ENCODE results near the gene TMEM132D. TPM values are rescaled to one million over a fixed set of nuclear protein-coding genes. Genes with fewer than 3 reads are reported as not detected.

TMEM132D gene
- total RNA-seq, 2 donors from 2014 or later, result not detected

DNA sequence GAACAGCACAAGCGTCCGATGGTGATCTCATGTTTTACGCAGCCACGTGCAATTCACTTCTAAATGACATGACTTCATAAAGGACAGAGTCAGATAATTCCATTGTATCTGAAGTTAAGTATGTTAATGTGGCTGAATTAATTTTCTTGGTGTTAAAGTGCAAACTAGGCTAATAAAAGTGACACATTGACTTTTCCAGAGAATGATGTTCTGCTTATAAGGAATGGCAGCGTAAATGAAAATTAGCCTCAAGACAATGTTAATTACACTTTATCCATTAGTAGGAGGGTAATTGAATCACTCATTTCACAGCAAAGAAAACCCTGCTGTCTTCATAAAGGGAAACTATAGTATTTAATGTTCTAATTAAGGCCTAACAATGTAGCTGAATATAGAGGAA lies 624.1 kb downstream of the TMEM132D start:
- no peaks in the 10 kb centered on the region for H3K4me1 Mint-ChIP-seq
- peaks cover 8% of the 10 kb centered on the region for H3K9me3 Mint-ChIP-seq
- H3K4me3 Mint-ChIP-seq, result no peak overlapping the region
- H3K27ac Mint-ChIP-seq, result no peak overlapping the region
- no peak for ATAC-seq (replicated peaks)
- H3K36me3 Mint-ChIP-seq (ENCODE audit: low read depth), result no peaks in the 10 kb centered on the region
- H3K27me3 Mint-ChIP-seq, result no peaks in the 10 kb centered on the region

DNA sequence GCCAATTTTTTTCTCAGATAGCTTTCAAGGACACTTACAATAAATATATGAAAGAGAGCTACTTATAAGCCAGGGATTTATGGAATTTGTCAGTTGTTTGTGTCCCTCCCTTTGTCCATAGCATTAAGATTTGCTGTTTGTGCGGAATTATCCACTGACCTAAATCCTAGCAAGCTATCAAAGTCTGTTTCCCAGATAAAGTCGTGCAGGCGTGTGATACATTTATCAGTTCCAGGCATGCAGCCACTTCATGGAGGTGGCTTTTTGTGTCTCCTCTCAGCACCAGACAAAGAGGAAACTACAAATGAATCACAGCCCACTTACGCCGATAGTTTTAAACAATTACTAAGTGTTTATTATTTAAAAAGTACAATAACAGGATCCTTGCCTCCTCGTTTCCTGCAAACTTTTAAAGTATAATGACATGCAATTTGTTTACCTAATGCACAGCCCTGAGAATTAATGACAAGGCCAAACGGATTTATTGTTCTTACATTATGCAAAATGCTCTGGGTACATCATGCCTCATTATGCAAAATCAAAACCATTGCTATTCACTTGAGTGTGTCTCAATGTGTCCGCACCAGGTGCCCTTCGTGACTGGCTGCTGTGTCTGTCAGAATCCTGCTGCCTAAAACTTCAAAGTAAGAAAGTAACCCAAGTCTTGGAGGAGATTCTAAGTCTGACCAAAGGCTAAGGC lies 627.3 kb downstream of the TMEM132D start:
- no peak overlapping the region for H3K4me3 Mint-ChIP-seq
- H3K27me3 Mint-ChIP-seq, result no peaks in the 10 kb centered on the region
- H3K27ac Mint-ChIP-seq, result no peak overlapping the region
- H3K4me1 Mint-ChIP-seq, result no peaks in the 10 kb centered on the region
- peaks cover 8% of the 10 kb centered on the region for H3K9me3 Mint-ChIP-seq
- ATAC-seq (replicated peaks), result no peak
- no peaks in the 10 kb centered on the region for H3K36me3 Mint-ChIP-seq (ENCODE audit: low read depth)

DNA sequence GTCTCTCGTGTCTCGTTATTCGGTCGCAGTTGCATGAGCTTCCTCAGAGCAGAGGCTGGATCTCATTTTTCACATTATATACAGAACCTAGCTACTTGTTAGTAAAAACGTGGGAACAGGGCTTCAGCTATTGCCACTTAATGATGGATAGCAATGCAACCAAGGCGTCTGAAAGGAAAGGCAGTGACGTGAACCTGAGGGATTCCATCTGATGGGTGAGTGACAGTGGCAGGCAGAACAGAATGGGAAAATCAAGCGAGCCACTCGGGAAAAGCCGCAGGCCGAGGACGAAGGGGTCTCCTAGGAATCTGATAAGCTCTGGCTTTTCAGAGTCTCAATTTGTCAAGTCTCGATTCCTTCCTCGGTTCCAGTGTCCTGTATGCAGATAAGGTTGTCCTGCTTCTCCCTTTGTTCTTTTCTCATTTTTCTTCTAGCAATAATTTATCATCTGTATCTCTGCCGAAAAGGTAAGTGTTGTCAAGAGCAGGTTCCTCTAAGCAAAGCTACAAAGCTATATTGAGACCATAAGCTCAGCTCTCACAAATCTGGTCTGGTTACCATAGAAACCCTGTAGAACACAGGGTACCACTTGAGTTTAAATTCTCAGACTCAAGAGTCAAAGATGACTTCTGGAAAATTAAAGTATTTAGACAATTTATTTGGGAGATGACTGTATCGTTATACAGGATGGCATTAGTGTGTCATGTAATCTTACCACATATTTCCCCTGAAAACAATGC lies 633.9 kb downstream of the TMEM132D start:
- Mint-ChIP-seq H3K36me3 (ENCODE audit: low read depth) (no peaks in the 10 kb centered on the region), H3K27ac (no peak overlapping the region), H3K27me3 (no peaks in the 10 kb centered on the region), H3K4me1 (no peaks in the 10 kb centered on the region), H3K4me3 (no peak overlapping the region), H3K9me3 (peaks cover 23% of the 10 kb centered on the region)
- ATAC-seq (replicated peaks), result no peak

DNA sequence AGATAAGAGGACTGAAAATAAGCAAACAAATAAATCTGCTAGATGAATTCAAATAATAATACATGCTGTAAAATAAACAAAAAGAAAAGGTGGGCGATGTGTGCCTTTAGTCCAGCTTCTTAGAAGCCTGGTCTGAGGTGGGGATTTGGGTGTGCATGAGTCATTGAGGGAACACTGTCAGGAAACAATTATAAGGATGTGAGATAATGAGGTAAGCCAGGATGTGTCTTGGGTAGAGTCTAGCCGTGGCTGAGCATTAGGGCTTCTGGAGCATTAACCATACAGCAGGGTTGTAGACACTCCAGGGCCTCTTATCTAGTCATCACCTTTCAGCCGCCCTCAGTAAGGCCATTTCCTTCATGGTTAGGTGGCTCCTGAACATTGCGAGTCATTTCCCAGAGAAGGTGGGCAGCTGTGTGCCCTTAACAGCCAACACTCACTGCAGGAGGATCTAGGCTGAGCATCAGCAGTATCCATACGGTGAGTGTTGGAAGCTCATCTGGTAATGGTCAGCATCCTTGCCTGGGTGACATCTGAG lies 645.0 kb downstream of the TMEM132D start:
- Mint-ChIP-seq H3K27me3 (no peaks in the 10 kb centered on the region), H3K27ac (no peak overlapping the region), H3K36me3 (ENCODE audit: low read depth) (no peaks in the 10 kb centered on the region), H3K9me3 (peaks cover 24% of the 10 kb centered on the region), H3K4me1 (no peaks in the 10 kb centered on the region), H3K4me3 (no peak overlapping the region)
- ATAC-seq (replicated peaks), result no peak

DNA sequence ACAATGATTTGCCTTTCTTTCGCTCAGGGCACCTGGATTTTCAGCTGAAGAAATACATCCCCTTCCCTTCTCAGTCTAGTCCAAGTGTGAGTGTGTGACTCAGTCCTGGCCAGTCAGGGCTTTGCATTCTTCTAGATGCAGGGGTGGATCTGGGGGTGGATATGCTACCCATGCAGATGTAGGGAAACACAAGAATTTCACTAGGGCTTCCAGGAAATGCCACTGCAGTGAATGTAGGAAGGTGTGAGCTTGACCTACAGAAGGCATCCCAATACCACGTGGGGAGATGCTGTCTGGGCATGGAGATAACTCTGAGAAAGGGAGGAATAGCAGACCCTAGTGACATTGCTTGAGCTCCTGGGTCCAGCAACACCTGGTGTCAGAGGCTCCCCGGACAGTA lies 646.3 kb downstream of the TMEM132D start:
- H3K9me3 Mint-ChIP-seq, result peaks cover 18% of the 10 kb centered on the region
- no peak overlapping the region for H3K27ac Mint-ChIP-seq
- no peak for ATAC-seq (replicated peaks)
- H3K36me3 Mint-ChIP-seq (ENCODE audit: low read depth), result no peaks in the 10 kb centered on the region
- no peaks in the 10 kb centered on the region for H3K27me3 Mint-ChIP-seq
- no peak overlapping the region for H3K4me3 Mint-ChIP-seq
- no peaks in the 10 kb centered on the region for H3K4me1 Mint-ChIP-seq

DNA sequence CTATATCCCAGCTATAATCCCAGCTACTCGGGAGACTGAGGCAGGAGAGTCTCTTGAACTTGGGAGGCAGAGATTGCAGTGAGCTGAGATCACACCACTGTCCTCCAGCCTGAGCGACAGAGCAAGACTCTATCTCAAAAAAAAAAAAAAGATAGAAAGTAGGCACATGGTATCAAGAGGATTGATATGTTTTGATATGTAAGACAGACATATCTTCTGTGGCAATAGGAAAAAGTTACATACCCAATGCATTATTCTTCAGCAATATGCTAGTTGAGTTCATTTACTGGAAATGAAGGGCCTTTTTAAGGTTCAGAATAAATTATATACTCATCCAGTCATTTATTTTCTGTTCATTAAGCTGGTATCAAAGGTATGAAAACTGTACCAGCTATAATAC lies 657.2 kb downstream of the TMEM132D start:
- Mint-ChIP-seq H3K27ac (no peak overlapping the region), H3K4me1 (no peaks in the 10 kb centered on the region), H3K36me3 (ENCODE audit: low read depth) (no peaks in the 10 kb centered on the region), H3K4me3 (no peak overlapping the region), H3K27me3 (no peaks in the 10 kb centered on the region), H3K9me3 (peaks cover 21% of the 10 kb centered on the region)
- no peak for ATAC-seq (replicated peaks)

DNA sequence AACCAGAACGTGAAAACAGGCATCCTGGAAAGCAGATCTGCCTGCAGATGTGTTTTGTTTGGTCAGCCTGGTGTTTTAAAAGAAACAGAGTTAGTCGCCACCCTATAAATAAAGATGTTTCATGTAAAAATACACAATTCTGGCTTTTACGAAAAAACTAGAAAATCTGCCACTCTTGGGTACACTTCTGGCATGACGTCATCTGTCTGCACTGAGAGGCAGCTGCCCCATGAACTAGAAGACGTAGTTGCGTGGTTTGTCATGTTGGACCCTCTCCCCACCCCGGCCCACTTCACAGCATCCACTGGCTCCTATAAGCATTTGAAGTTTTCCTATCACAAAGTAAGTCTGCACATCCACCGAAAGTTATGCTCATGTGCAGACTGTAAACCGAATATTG lies 658.1 kb downstream of the TMEM132D start:
- no peaks in the 10 kb centered on the region for H3K4me1 Mint-ChIP-seq
- no peaks in the 10 kb centered on the region for H3K27me3 Mint-ChIP-seq
- H3K9me3 Mint-ChIP-seq, result peaks cover 25% of the 10 kb centered on the region
- H3K36me3 Mint-ChIP-seq (ENCODE audit: low read depth), result no peaks in the 10 kb centered on the region
- ATAC-seq (replicated peaks), result no peak
- H3K4me3 Mint-ChIP-seq, result no peak overlapping the region
- no peak overlapping the region for H3K27ac Mint-ChIP-seq

DNA sequence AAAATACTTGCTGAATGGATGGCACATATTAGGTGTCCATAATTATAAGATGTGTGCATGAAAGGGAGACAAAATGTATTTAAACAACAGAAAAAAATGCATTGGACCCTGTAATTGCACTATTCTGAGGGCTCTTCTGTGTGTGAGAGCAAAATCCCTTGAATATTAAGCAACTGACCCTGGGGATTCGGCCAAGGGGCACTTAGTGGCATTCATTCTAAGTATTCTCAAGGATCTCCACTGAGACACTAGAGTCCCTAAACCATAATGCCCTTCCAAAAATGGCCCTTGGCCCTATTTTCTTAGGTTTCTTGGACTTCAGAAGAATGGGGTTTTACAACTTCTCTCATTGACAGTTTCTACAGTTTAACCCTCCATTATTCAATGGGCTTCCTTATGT lies 662.0 kb downstream of the TMEM132D start:
- no peak for ATAC-seq (replicated peaks)
- Mint-ChIP-seq H3K9me3 (peaks cover 23% of the 10 kb centered on the region), H3K4me3 (no peak overlapping the region), H3K4me1 (no peaks in the 10 kb centered on the region), H3K36me3 (ENCODE audit: low read depth) (no peaks in the 10 kb centered on the region), H3K27me3 (no peaks in the 10 kb centered on the region), H3K27ac (no peak overlapping the region)

DNA sequence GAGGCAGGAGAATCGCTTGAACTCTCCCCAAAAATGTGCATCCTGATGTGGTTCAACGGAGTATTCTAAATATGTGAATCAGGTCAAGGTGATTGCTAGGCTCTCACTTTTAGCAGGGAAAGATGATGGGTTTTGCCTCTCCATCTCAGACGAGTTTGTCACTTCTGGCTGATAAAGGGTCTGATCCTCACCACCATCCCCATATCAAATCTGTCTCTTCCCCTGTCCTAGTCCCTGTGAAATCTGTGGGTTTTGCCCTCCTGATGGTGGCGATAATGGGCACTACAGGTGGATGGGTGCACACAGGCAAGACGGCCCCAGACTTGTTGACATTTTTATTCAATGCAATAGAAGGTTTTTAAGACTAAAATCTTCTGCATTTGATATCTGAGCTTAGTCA lies 665.9 kb downstream of the TMEM132D start:
- no peak overlapping the region for H3K4me3 Mint-ChIP-seq

DNA sequence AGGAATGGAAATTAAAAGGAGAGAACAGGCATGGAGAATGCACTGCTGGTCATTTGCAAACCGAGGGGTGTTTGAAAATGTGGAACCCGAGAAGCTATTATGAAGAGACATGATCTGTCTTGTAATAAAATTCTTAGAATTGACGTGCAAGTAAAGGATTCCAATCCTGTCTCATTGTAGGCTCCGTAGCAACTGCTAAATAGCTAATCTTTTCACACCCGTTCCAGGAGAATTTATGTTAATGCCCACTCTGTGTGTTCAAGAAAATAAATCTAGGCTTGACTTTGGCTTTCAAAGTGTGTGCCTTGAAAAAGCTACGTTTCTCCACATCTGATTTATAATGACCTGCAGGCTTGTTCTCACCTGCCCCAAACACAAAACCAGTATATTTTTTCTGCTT lies 669.6 kb downstream of the TMEM132D start:
- Mint-ChIP-seq H3K9me3 (peaks cover 5% of the 10 kb centered on the region), H3K4me3 (no peak overlapping the region), H3K27me3 (no peaks in the 10 kb centered on the region), H3K36me3 (ENCODE audit: low read depth) (no peaks in the 10 kb centered on the region), H3K27ac (no peak overlapping the region), H3K4me1 (no peaks in the 10 kb centered on the region)
- no peak for ATAC-seq (replicated peaks)

More for the DNA sequence above, 665.9 kb downstream of the TMEM132D start:
- no peaks in the 10 kb centered on the region for H3K36me3 Mint-ChIP-seq (ENCODE audit: low read depth)
- H3K27ac Mint-ChIP-seq, result no peak overlapping the region
- H3K9me3 Mint-ChIP-seq, result peaks cover 12% of the 10 kb centered on the region
- no peak for ATAC-seq (replicated peaks)
- no peaks in the 10 kb centered on the region for H3K4me1 Mint-ChIP-seq
- no peaks in the 10 kb centered on the region for H3K27me3 Mint-ChIP-seq

DNA sequence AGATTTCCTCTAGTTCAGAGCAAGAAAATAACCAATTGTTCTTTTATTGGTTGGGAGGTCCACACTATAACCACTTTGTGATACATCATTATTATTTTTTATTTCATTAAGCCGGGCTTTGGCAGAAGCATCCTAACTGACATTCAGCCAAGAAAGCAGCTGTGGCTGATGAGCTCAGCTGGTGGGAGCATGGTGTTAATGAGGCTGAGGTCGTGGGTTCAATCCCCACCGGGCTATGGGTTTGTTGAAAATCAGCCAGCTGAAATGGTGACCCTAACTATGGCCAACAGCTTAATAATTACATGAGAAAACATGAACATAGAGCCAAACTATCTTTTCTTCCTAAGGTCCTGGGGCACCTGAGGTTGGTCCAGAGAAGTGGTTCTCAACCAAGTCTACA lies 672.3 kb downstream of the TMEM132D start:
- Mint-ChIP-seq H3K9me3 (peaks cover 5% of the 10 kb centered on the region), H3K27ac (no peak overlapping the region), H3K27me3 (no peaks in the 10 kb centered on the region), H3K36me3 (ENCODE audit: low read depth) (no peaks in the 10 kb centered on the region), H3K4me1 (no peaks in the 10 kb centered on the region), H3K4me3 (no peak overlapping the region)
- no peak for ATAC-seq (replicated peaks)

DNA sequence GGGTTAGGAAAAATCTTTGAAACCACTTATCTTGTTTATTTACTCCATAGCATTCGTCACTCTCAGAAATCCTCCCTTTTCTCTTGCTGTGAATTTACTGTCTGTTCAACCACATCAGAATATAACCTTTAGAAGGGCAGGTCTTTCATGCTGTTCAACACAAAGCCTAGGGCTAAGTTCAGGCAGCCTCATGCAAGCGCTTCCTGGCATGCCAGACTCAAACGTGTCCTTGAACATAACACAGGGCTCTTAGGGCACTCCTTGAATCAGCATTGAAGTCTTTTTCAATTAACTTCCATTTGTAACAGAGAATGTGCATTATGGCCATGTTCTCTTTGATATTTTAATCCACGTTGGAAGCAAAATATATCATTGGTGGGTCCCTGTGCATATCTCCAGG lies 672.8 kb downstream of the TMEM132D start:
- H3K9me3 Mint-ChIP-seq, result peaks cover 5% of the 10 kb centered on the region
- H3K4me3 Mint-ChIP-seq, result no peak overlapping the region
- H3K36me3 Mint-ChIP-seq (ENCODE audit: low read depth), result no peaks in the 10 kb centered on the region
- H3K4me1 Mint-ChIP-seq, result no peaks in the 10 kb centered on the region
- H3K27me3 Mint-ChIP-seq, result no peaks in the 10 kb centered on the region
- no peak for ATAC-seq (replicated peaks)
- H3K27ac Mint-ChIP-seq, result no peak overlapping the region

DNA sequence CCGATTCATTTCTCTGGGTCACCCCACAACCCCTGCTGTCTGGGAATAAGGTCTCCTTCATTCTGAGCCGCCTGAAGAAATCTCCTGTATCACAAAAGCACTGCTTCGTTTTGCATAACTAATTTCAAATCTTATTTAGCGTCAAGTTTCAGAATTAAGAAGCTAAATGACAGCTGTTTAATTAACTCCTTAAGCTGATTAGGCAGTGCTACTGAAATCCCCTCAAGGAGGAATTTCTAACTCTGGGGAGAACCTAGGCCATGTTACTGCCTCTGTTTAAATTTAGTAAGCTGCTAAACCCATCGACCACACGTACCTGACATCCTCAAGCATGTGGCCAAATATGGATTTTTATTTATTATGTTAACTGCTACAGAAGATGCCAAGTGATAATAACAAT lies 677.0 kb downstream of the TMEM132D start:
- Mint-ChIP-seq H3K27me3 (no peaks in the 10 kb centered on the region), H3K27ac (no peak overlapping the region), H3K4me1 (no peaks in the 10 kb centered on the region), H3K4me3 (no peak overlapping the region), H3K9me3 (peaks cover 9% of the 10 kb centered on the region), H3K36me3 (ENCODE audit: low read depth) (no peaks in the 10 kb centered on the region)
- no peak for ATAC-seq (replicated peaks)

DNA sequence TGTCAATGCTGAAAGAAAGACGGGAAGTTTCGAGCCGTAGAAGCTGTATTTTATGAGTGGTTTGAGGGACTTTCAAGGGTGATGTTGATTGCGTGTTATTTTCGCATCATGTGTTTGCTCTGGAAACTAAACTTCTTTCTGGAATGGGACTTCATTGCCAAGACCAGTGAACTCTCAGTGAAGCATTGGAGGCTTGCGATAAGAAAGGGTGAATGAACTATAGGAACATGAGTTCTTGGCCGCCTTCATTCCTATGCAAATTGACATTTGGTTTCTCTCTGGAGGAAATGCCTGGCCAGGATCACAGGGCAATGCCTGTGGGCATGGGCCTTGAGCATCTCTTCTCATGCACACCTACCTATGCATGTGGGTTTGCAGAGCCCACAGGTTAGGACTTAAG lies 677.8 kb downstream of the TMEM132D start:
- Mint-ChIP-seq H3K4me3 (no peak overlapping the region), H3K9me3 (peaks cover 14% of the 10 kb centered on the region), H3K36me3 (ENCODE audit: low read depth) (no peaks in the 10 kb centered on the region), H3K27me3 (no peaks in the 10 kb centered on the region), H3K4me1 (no peaks in the 10 kb centered on the region), H3K27ac (no peak overlapping the region)
- ATAC-seq (replicated peaks), result no peak

DNA sequence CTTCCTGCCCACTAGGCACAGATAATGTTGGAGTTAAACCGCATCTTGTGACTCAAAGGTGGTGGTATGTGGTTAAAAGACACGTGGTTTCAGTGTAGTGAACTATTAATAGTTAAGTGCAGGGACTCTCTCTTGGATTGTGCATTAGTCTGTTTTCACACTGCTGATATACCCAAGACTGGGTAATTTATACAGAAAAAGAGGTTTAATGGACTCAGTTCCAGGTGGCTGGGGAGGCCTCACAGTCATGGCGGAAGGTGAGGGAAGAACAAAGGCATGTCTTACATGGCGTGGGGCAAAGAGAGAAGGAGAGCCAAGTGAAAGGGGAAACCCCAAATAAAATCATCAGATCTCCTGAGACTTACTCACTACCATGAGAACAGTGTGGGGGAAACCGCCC lies 688.3 kb downstream of the TMEM132D start:
- H3K9me3 Mint-ChIP-seq, result peaks cover 8% of the 10 kb centered on the region
- no peak overlapping the region for H3K4me3 Mint-ChIP-seq
- no peaks in the 10 kb centered on the region for H3K27me3 Mint-ChIP-seq
- no peaks in the 10 kb centered on the region for H3K36me3 Mint-ChIP-seq (ENCODE audit: low read depth)
- no peaks in the 10 kb centered on the region for H3K4me1 Mint-ChIP-seq
- no peak overlapping the region for H3K27ac Mint-ChIP-seq
- no peak for ATAC-seq (replicated peaks)
